Activated CD4-positive, alpha-beta T cell treated with anti-CD3 and anti-CD28 coated beads, Interleukin-2, amount 50 U/mL, for 24 hours (primary cell): ENCODE results near the gene FUCA1.
"Not testable (repeated sequence)": the region's sequence is repeated elsewhere in the genome, so short reads cannot be mapped to it uniquely, and the experiment has no call there.

ENCODE experiments used
- DNase-seq, 2 donors: peaks; one replicate each; pipeline ENCODE4 v3.0.0-alpha.2; 2020; ENCODE audit warnings: low read depth in 1 of 2, low spot score in 1 of 2

FUCA1 gene

DNA sequence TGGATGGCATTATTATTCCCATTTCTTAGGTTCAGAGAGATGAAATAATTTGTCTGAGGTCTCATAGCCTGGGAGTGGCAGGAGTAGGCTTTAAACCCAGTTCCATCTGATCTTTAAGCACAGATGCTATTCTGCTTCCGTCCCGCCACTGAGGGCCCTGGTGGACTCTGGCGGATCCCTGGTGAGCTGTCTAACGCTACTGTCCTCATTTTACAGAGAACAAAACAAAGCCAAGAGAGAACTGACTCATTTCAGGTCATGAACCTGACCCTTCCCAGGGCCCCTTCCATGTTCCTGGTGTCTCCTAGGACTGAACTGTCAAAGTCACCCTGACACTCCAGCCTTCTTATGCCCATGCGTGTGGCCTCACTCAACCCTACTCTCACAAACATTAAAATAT is 64.4 kb downstream of the FUCA1 start:
- no peak for DNase-seq

DNA sequence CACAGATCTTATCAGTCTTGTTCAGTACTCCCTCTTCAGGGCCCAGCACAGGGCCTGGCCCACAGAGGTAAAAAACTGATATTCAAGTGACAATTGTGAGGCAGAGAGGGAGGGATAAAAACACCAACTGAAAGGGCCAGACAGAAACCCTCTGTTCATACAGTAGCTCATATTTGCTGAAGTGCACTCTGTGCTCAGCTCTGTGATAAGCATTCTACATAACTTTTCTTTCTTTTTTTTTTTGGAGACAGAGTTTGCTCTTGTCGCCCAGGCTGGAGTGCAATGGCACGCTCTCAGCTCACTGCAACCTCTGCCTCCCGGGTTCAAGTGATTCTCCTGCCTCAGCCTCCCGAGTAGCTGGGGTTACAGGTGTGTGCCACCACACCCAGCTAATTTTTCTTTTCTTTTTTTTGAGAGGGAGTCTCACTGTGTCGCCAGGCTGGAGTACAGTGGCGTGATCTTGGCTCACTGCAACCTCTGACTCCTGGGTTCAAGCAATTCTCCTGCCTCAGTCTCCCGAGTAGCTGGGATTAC is 65.2 kb downstream of the FUCA1 start:
- DNase-seq = not testable (repeated sequence)

DNA sequence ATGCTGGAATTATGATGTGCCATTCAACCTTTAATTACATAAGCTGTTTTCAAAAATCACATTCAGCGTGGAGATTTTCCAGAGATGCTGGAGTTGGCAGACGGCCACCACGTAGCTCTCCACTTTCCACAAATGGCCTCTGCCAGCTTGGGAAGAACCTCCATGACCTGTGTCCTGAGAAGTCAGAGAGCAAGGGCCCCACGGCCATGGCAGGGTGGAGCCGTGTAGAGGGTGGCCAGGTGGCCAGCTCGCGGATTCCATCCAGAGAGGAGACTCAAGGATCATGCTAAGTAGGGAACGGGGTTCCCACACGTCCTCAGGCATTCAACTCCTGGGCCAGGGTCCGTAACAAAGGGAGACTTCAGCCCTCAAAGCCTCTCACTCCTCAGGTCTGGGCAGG is 66.2 kb downstream of the FUCA1 start:
- no peak for DNase-seq

DNA sequence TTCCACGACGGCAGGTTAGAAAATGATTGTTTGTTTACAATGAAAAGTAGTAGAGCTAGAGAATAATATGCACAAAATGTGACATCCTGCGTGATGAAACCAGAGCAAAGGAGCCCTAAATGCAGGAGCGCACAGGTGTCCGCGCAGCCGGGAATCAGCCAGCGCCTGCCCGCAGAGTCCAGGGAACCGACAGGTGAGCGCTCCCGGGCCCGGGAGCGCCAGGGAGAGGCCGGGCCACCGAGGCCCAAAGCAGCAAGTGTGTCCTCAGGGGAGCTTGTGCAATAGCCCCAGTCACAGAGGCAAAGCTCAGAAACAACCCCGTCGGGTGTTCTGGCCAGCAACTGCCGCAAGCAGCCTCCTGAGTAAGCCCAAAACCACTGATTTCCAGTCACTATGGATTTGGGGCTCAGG is 66.7 kb downstream of the FUCA1 start:
- DNase-seq = no peak

DNA sequence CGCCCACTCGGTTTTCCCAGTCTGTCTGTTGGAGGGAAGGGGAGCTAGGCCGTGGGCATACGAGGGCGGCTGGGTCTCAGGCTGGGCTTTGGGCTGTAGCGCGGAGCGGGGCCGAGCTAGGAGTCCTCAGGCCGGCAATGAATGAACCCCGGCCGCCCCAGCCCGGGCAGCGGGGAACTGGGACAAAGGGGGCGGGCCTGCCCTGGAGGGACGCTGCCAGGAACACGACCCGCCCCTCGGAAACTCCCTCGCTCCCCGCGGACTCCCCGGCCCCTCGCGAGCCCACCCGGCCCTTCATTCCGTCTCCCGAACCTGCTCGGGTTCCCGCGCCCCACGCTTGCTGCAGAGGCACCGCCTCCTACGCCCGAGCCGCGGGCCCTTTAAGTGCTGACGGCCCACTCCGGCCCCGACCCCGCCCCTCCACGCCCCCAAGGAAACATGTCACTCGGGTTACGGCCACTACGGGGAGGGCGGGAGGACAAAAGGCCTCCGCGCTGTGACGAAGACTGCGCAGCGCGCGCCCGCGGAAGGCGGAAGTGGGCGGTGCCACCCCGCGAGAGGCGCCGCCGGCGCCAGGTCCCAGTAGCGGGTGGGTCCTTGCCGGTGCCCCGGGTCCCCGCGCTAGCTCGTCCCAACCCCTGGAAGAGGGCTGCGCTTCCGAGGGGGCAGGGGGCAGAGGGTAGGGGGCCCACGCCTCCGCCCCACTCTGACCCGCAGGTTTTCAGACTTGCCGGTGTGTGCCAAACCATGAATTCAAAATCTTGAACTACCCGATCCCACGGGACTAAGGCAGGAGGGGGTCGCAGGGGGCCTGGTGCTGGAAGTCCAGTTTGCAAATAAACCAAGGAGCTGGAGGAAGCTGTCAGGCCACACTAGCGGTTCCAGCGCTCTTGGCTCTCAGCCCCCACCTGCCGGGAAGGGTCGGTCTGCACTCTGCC is 67.4 kb downstream of the FUCA1 start, which contains the start of gene GALE:
GALE (minus strand) TSS at position 355 of the 938 bp plus-strand sequence. CDS start 1,747 bp downstream, outside the sequence.
- peak; percentile 95 to 96 for DNase-seq

DNA sequence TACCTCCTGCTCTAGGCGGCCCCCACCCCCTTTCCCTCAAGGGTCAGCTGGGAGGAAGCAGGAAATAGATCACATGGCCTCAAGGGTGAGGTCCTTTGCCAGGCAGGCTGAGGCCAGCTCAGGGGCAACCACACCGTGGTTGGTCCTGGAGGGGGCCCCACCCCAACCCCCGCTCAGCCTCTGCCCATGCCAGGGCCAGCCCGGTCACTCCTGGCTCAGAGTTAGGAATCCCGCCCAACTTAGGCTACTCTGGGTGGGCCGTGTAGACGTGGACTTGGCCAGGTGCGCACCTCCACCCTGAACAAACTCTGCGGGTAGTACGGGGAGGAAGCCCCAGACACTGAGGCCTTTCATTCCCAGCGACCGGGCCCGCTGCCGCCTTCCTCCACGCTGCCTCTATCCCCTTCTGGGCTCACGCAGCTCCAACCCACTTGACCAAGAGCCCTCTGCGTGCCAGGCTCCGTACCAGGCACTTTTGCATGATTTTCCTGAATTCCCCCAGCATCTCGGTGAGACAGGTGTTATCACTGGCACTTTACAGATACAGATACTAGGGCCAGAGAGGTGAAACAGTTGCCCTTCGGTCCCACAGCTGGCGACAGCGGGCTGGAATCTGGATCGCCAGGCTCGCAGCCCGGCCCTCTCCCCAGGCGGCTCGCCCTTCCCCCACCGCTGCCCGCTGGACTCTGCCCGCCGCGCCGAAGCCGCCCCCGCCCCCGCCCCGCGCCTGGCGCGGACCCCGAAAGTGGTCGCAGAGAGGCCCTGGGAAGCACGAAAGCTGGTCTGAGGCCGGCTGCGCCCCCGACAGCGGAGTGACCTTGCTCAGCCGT is 68.3 kb downstream of the FUCA1 start:
- DNase-seq = no peak

DNA sequence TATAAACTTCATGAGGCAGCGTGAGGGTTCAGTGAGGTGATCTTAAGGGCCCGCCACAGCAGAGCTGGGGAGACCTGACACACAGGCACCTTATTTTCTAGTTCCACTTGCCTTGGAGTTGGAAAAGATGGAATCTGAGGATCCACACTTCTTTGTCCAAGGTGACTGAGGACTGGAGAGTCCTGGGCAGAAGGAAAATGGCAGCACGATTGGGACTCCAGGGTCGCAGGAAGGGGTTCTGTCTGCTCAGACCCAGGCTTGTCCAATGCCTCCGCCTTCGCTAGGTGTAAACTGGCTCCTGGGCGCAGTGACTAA is 68.9 kb downstream of the FUCA1 start:
- DNase-seq = no peak

DNA sequence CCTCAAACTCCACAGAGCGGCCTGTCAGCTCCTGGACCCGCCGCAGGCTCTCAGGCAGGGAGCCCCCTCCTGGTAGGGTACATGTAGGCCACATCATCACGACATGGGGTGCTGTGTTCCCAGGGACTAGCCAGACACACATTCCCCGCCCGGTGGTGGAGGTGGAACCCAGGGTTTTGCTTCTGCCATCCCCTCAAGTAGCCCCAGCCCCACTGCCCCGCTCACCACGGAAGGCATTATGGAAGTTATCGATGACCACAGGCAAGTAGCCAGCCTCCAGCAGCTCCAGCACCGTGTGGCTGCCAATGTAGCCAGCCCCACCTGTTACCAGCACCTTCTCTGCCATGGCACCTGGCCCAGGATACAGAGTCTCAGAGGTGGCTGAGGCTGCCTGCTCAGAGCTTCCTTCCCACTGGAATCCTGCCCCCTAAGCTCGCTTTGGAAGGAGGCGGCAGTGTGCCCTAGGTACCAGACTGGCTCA is 69.4 kb downstream of the FUCA1 start:
- no peak for DNase-seq

DNA sequence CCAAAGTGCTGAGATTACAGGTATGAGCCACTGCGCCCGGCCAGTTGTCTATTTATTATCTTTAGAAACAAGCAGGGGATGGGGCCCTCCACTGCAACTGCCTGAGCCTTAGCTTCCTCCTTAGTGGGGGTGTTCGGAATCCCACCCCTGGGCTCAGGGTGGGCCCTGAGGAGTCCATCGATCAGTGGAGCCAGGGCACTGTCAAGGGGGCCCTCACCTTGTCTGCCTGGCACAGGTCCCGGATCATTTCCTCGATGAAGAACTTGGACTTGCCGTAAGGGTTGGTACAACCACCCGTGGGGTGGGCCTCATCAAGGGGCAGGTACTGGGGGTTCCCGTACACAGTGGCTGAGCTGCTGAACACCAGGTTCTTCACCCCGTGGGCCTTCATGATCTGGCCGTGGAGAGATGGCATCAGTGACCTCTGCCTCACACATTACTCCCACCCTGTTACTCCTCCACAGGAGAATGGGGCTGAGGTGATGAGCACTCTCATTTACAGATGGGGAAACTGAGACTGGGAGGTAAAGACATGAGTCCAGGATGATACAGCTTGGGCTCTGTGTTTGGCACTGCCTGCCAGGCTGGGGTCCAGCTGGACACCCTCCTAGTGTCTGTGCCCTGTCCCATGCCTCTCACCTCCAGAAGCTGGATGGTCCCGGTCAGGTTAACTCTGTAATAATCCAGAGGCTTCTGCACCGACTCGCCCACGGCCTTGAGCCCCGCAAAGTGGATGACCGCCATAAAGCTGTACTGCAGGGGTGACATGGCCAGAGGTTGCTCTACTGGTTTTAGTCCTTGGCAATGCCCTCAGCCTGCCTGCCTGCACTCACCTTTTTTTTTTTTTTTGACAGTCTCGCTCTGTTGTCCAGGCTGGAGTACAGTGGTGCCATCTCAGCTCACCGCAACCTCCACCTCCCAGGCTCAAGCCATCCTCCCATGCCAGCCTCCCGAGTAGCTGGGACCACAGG is 70.3 kb downstream of the FUCA1 start:
- DNase-seq = no peak

DNA sequence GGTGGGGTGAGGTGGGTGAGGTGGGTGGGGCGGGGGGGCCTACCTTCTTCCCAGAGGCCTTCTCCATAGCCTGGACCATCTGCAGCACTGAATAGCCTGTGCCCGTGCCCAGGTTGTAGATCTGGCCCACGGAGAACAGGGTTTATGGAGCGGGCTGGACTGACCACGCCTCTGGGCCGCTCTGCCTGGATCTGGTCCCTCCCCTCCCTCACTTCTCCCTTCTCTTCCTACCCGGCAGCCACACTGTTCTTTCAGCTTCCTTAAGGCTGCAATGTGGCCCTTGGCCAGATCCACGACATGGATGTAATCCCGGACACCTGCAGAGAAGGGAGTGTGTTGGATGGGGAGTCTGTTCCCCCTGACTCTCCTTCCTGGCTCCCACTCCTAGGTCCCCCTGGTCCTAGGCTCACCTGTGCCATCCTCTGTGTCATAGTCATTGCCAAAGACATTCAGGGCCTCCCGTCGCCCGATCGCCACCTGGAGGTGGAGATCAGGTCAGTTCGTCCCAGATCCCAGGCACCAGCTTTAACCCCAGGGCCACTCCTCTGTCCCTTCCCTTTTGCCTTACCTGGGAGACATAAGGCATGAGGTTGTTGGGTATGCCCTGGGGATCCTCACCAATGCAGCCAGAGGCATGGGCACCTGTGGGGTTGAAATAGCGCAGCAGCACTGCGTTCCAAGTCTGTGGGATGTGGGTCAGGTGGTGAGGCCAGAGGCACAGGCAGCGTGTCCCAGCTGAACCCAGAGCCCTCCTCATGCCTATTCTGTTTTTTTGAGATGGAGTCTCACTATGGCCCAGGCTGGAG is 71.4 kb downstream of the FUCA1 start:
- no peak for DNase-seq

DNA sequence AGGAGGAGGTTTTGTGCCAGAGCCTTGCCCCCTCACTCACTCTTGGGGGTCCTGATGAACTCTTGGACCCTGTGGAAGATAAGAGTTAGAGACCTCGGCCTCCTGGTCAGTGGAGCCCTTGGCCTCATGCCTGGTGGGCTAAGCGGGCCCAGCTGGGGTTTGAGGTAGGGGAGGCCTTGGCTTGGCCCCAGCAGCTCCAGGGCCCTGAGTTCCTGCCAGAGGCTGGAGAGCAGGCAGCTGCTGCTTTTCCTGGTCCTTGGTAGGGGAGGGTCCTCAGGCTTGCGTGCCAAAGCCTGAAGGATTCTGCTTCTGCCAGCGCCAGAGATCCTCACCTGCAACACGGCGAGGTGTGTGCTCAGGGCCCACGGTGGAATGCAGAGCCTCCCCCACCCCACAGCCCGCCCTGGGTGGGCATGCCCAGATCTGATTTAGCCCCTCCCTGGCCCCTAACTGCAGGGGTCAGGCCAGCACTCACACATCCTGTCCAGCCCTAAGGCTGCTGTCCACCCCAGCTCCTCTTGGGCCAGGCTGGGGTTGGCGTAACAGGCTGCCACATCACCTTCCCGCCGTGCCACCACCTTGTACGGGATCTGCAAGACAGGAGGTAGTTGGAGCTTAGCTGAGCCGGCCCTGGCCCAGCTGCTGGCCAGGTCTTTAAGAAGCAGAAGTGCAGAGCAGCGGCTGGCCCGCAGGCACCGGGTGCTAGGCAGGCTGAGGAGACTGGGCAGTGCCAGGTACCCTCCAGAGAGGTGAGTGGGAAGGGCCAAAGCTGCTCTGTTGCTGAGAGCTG is 72.2 kb downstream of the FUCA1 start:
- DNase-seq = no peak
